ENCODE measurements around the gene INPP5J.

Gene INPP5J

DNA sequence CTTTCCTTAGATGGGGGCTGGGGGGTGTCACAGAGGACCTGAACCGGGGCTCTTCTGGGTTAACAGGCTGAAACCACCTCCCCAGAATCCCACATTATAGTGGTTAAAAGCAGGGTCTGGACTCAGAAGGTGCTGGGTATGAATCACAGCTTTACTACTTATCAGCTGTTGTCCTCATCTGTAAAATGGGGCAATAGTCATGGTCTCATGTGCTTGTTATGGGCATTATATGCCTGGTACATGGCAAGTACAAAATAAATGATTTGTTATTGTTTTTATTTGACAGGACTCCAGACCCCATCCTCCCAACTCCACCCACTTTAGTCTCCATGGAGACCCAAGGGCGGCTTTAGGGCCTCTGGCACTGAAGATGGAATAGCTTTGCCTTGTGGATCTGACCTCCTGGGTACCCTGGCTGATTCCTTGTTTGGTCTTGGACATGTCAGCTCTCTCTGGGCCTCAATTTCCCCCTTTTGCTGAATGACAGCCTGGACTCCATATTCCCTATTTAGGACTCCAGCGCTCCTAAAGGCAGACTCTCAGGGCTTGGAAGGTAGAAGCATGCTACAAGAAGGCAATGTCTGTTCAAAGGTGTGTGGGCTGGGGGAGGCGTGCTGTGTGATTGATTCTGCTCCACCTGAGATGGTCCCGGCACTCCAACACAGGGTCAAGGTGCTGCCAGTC, 42.5 kb upstream of the INPP5J start:
- Histone ChIP-seq H3K9me3 (ENCODE audit: insufficient read depth, low read length) (no peaks in the 10 kb centered on the region), H3K4me1 (ENCODE audit: insufficient read depth, insufficient read length) (peaks cover 16% of the 10 kb centered on the region), H3K9ac (ENCODE audit: insufficient read length, low read depth) (peak overlapping the region; percentile 88), H3K4me3 (ENCODE audit: insufficient read length, low read depth) (peak overlapping the region; percentile 70), H3K36me3 (ENCODE audit: insufficient read depth, insufficient read length, low read length) (peaks cover 17% of the 10 kb centered on the region), H3K27me3 (ENCODE audit: insufficient read depth, insufficient read length) (no peaks in the 10 kb centered on the region)
- DNase-seq (ENCODE audit: low read depth, low spot score), result no peak
- TF ChIP-seq ZNF274 (IDR thresholded peaks at IDR 0.05; ENCODE audit: low read depth, low read length), result no peak
- TF ChIP-seq YY1 (IDR thresholded peaks at IDR 0.05; ENCODE audit: insufficient read depth, insufficient read length), result no peak
- no peak for TF ChIP-seq SUZ12 (IDR thresholded peaks at IDR 0.05; ENCODE audit: extremely low read depth, insufficient read depth, insufficient read length)

DNA sequence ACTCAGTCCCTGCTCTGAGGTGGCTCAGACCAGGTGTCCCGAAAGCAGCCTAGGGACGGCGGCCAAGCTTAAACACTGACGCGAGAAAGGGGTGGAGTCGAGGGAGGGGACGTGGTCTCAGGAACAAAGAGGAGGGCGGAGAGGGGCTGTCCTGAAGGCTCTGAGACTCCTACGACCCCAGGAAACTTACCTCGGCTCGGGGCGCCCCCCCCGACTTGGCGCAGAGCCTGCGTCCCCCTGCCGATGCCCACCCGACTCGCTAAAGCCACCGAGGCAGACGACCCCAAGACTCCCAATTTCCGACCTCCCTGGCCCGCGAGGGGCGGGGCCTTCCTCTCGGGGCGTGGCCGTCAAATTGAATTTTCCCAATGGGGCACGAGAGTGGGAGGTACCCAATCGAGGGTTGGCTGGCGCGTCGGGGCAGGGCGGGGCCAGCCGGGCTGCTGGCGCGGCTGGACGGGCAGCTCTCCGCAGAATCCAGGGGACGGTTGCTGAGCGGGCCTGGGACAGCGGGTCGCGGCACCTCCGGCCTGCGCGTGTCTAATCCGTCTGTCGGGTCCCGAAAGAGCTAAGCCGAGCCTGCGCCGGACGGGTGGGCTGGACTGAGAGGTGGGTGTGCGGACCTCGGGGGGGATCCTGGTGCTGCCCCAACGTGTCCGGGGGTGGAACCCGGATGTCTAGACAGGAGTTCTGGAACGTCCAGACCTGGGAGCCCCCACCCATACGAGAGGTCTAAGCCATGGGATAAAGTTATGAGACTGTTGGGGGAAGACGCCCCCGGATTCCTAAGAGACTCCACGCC, 41.7 kb upstream of the INPP5J start, which contains the start of gene SMTN:
TSS of gene SMTN (plus strand) at position 471 of the 802 bp plus-strand sequence. CDS start 1,941 bp downstream, outside the sequence.
- peaks cover 20% of the 10 kb centered on the region for H3K4me1 ChIP-seq (ENCODE audit: insufficient read depth, insufficient read length)
- H3K9ac ChIP-seq (ENCODE audit: insufficient read length, low read depth), result peak within 1 kb of the TSS; percentile 88
- peak; percentile 78 for DNase-seq (ENCODE audit: low read depth, low spot score)
- H3K36me3 ChIP-seq (ENCODE audit: insufficient read depth, insufficient read length, low read length), result peaks cover 21% of the 10 kb centered on the region
- no peak for TF ChIP-seq ZNF274 (IDR thresholded peaks at IDR 0.05; ENCODE audit: low read depth, low read length)
- TF ChIP-seq YY1 (IDR thresholded peaks at IDR 0.05; ENCODE audit: insufficient read depth, insufficient read length), result no peak
- H3K27me3 ChIP-seq (ENCODE audit: insufficient read depth, insufficient read length), result no peaks in the 10 kb centered on the region
- peak within 1 kb of the TSS; percentile 70 for H3K4me3 ChIP-seq (ENCODE audit: insufficient read length, low read depth)
- no peaks in the 10 kb centered on the region for H3K9me3 ChIP-seq (ENCODE audit: insufficient read depth, low read length)

DNA sequence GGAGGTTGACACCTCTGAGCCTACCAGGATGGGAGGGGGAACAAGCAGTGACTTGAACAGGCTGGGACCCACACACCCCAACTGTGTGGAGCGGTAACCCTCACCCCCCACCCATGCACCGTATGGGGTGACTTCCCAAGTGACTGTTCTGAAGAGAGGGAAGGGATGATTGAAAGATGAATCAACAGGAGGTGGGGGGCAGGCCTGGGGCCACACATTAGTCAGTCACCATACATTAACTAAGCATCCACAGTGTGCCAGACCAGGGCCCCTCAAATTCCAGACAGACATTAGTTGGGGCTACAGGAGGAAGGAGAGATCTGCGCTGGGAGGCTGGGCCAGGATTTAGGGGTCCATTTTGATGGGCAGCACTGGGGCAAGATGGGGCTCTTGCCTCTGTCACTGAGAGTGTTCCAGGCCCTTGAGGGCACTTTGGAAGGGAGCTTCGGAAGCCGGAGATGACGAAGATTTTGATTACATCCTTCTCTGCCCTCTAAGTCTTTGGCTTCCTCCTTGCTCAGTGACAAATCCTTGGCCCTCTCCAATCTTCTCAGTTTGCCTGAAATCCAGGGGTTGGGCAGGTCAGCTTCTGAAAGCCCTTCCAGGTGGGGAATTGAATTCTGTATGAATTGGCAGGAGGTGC, 40.7 kb upstream of the INPP5J start:
- TF ChIP-seq ZNF274 (IDR thresholded peaks at IDR 0.05; ENCODE audit: low read depth, low read length) (no peak), YY1 (IDR thresholded peaks at IDR 0.05; ENCODE audit: insufficient read depth, insufficient read length) (no peak), SUZ12 (IDR thresholded peaks at IDR 0.05; ENCODE audit: extremely low read depth, insufficient read depth, insufficient read length) (no peak)
- H3K9ac ChIP-seq (ENCODE audit: insufficient read length, low read depth), result peak overlapping the region; percentile 88
- peak overlapping the region; percentile 70 for H3K4me3 ChIP-seq (ENCODE audit: insufficient read length, low read depth)
- DNase-seq (ENCODE audit: low read depth, low spot score), result no peak
- no peaks in the 10 kb centered on the region for H3K27me3 ChIP-seq (ENCODE audit: insufficient read depth, insufficient read length)
- H3K36me3 ChIP-seq (ENCODE audit: insufficient read depth, insufficient read length, low read length), result peaks cover 27% of the 10 kb centered on the region
- H3K4me1 ChIP-seq (ENCODE audit: insufficient read depth, insufficient read length), result peaks cover 23% of the 10 kb centered on the region
- no peaks in the 10 kb centered on the region for H3K9me3 ChIP-seq (ENCODE audit: insufficient read depth, low read length)

DNA sequence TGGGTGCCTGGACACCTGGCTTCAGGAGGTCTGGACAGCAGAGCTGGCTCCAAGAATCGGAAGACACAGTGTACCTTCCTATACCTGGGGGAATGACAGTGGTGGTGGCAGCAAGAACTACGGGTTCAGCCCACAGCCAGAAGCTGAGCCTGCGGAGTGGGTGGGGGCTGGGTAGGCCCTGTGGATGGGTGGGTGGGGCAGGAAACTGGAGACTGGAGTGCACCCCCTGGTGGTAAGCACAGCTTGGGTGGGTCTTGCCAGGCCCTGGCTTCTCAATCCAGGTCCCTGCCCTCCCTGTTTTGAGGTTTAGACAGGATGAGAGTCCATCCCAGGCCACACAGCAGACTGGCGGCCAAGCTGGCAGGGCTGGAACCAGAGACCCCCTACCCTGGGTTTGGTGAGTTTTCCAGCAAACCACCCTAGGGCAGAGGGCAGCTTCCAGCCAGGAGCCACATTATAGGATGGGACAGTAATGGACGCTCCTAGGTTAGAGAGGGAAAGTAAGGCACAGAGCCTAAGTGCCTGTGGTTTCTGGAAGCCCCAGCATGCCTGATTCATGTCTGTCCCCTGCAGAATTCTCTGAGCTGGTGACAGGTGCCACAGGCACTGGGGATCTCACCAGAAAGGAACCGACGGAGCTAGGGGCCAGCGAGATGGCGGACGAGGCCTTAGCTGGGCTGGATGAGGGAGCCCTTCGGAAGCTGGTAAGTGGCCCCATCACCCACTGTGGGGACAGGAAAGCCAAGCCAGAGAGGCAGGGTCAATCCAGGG, 40.0 kb upstream of the INPP5J start:
- H3K9ac ChIP-seq (ENCODE audit: insufficient read length, low read depth), result peak overlapping the region; percentile 88
- TF ChIP-seq ZNF274 (IDR thresholded peaks at IDR 0.05; ENCODE audit: low read depth, low read length) (no peak), YY1 (IDR thresholded peaks at IDR 0.05; ENCODE audit: insufficient read depth, insufficient read length) (no peak)
- no peaks in the 10 kb centered on the region for H3K27me3 ChIP-seq (ENCODE audit: insufficient read depth, insufficient read length)
- DNase-seq (ENCODE audit: low read depth, low spot score), result no peak
- H3K9me3 ChIP-seq (ENCODE audit: insufficient read depth, low read length), result no peaks in the 10 kb centered on the region
- no peak overlapping the region for H3K4me3 ChIP-seq (ENCODE audit: insufficient read length, low read depth)
- H3K4me1 ChIP-seq (ENCODE audit: insufficient read depth, insufficient read length), result peaks cover 23% of the 10 kb centered on the region
- peaks cover 34% of the 10 kb centered on the region for H3K36me3 ChIP-seq (ENCODE audit: insufficient read depth, insufficient read length, low read length)

DNA sequence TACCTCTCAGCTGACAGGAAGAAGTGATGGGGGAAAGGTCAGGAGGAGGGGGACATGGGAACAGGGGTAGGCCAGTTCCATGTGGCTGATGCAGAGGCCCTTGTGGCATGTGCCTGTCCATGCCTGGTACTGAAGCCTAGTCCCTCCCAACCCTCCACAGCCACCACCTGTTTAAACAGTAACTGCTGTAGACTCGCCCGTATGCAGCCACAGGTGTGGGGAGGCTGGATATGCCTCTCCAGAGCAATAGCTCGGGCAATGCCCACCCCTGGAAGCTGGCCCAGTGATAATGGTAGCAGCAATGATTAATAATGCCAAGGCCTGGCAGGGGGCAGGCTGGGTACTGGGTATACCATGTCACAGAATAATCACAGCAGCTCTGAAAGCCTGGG, 39.4 kb upstream of the INPP5J start:
- H3K4me3 ChIP-seq (ENCODE audit: insufficient read length, low read depth), result no peak overlapping the region
- TF ChIP-seq YY1 (IDR thresholded peaks at IDR 0.05; ENCODE audit: insufficient read depth, insufficient read length) (no peak), ZNF274 (IDR thresholded peaks at IDR 0.05; ENCODE audit: low read depth, low read length) (no peak), SUZ12 (IDR thresholded peaks at IDR 0.05; ENCODE audit: extremely low read depth, insufficient read depth, insufficient read length) (no peak)
- peaks cover 39% of the 10 kb centered on the region for H3K36me3 ChIP-seq (ENCODE audit: insufficient read depth, insufficient read length, low read length)
- H3K9me3 ChIP-seq (ENCODE audit: insufficient read depth, low read length), result no peaks in the 10 kb centered on the region
- no peaks in the 10 kb centered on the region for H3K27me3 ChIP-seq (ENCODE audit: insufficient read depth, insufficient read length)
- peak overlapping the region; percentile 97 for H3K9ac ChIP-seq (ENCODE audit: insufficient read length, low read depth)
- DNase-seq (ENCODE audit: low read depth, low spot score), result no peak
- H3K4me1 ChIP-seq (ENCODE audit: insufficient read depth, insufficient read length), result peaks cover 23% of the 10 kb centered on the region

DNA sequence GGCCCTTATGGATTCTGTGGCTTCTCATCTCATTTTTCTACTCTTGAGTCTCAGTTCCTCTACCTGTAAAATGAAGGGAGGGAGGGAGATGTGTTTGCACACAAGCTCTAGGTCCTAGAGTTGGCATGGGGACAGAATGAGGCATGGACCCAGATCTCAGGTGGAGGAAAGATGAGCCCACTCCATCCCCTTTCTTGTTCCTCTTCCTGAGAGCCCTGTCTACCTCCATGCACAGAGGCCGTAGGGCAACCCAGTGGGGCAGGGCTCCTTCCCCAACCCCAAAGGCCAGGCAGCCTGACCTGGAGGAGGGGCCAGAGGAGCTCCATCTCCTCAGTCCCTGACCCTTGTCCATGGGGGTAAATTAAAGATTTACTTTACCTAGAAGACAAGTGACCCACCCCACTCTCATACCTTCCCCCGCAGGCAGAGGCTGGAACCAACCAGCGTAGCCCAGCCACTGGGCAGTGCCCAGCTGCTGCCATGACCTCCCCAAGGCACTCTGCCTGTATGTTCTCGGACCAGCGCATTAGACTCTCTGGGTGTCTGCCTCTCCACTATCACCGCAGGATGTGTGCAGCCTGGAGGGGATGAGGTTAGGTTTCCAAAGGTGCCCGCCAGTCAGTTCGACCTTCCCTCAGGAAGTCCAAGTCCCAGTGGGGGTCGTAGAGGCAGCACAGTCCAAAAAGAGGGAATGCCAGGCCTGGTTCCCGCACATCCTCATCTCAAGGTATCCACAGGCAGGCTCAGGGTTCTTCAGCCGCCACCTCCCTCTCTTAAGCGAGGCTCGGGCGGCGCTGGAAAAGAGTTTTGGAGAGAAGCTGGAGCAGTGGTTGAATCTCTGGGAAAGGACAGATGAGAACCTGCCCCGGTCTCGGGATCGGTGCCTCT, 38.6 kb upstream of the INPP5J start:
- peak overlapping the region; percentile 81 for H3K4me3 ChIP-seq (ENCODE audit: insufficient read length, low read depth)
- H3K4me1 ChIP-seq (ENCODE audit: insufficient read depth, insufficient read length), result peaks cover 23% of the 10 kb centered on the region
- no peaks in the 10 kb centered on the region for H3K27me3 ChIP-seq (ENCODE audit: insufficient read depth, insufficient read length)
- DNase-seq (ENCODE audit: low read depth, low spot score), result no peak
- H3K36me3 ChIP-seq (ENCODE audit: insufficient read depth, insufficient read length, low read length), result peaks cover 47% of the 10 kb centered on the region
- no peak for TF ChIP-seq SUZ12 (IDR thresholded peaks at IDR 0.05; ENCODE audit: extremely low read depth, insufficient read depth, insufficient read length)
- no peak for TF ChIP-seq YY1 (IDR thresholded peaks at IDR 0.05; ENCODE audit: insufficient read depth, insufficient read length)
- no peak for TF ChIP-seq ZNF274 (IDR thresholded peaks at IDR 0.05; ENCODE audit: low read depth, low read length)
- H3K9me3 ChIP-seq (ENCODE audit: insufficient read depth, low read length), result no peaks in the 10 kb centered on the region
- peak overlapping the region; percentile 97 for H3K9ac ChIP-seq (ENCODE audit: insufficient read length, low read depth)

Measured in NT2/D1 (cell line).